GM12875 (cell line): Measurements from ENCODE around the gene SYT17.

Experiments used
- H3K4me3 ChIP-seq: one replicate; pipeline ENCODE4 v1.5.1; 2011; ENCODE audit warnings: low read depth, low read length, control low read depth
- CTCF ChIP-seq: IDR thresholded peaks from 2 replicates; pipeline ENCODE4 v1.5.1; 2011; ENCODE audit warnings: low read depth, mild to moderate bottlenecking, control low read depth, inconsistent platforms, low read length, moderate library complexity, borderline replicate concordance; ENCODE audit not compliant: insufficient read depth

The SYT17 gene

GRCh38 chr16:19230575-19230974, 62.5 kb downstream of the SYT17 start:
- H3K4me3 ChIP-seq, result no peak overlapping the region
- no peak for TF ChIP-seq CTCF

- no peak for TF ChIP-seq CTCF
- no peak overlapping the region for H3K4me3 ChIP-seq
Measured at GRCh38 chr16:19231881-19232280, 63.8 kb downstream of the SYT17 start.

- H3K4me3 ChIP-seq, result no peak overlapping the region
- no peak for TF ChIP-seq CTCF
Measured at GRCh38 chr16:19232988-19233387, 64.9 kb downstream of the SYT17 start.

GRCh38 chr16:19235478-19235877, 67.4 kb downstream of the SYT17 start:
- TF ChIP-seq CTCF, result no peak
- no peak overlapping the region for H3K4me3 ChIP-seq

- TF ChIP-seq CTCF, result no peak
- H3K4me3 ChIP-seq, result no peak overlapping the region
Measured at GRCh38 chr16:19235886-19236285, 67.8 kb downstream of the SYT17 start.

GRCh38 chr16:19236561-19237209, 68.6 kb downstream of the SYT17 start:
- TF ChIP-seq CTCF, result no peak
- H3K4me3 ChIP-seq, result no peak overlapping the region

- no peak for TF ChIP-seq CTCF
- H3K4me3 ChIP-seq, result no peak overlapping the region
Measured at GRCh38 chr16:19238406-19238805, 70.4 kb downstream of the SYT17 start.
